OCI-LY3 (cell line): ENCODE measurements around the gene AMDHD2.

Source experiments
- H2AFZ ChIP-seq: fragments of 200-600, 300-600 bp; shearing (Covaris generic); 2 replicates; pipeline ENCODE4 v1.6.0; 2014; ENCODE audit warnings: antibody characterized with exemption, low read depth, low read length
- H3K27ac ChIP-seq: fragments of 200-600, 300-600 bp; sonication (generic); 2 replicates; pipeline ENCODE4 v1.5.1; 2014; ENCODE audit warnings: mild to moderate bottlenecking, low read length, moderate library complexity, mixed read lengths
- H3K27me3 ChIP-seq: fragments of 200-600, 300-600 bp; sonication (generic); 2 replicates; pipeline ENCODE4 v1.6.1; 2014; ENCODE audit warnings: low read depth, low read length, mixed read lengths
- H3K36me3 ChIP-seq: fragments of 200-600, 300-600 bp; sonication (generic); replicated peaks from 2 replicates; pipeline ENCODE3; 2014; ENCODE audit warnings: low read depth, low read length, mixed read lengths
- H3K4me1 ChIP-seq: fragments of 300-600, 200-600 bp; sonication (generic); 2 replicates; pipeline ENCODE4 v1.6.1; 2014; ENCODE audit warnings: low read length, mixed read lengths
- H3K4me2 ChIP-seq: fragments of 200-600, 300-600 bp; sonication (generic); 2 replicates; pipeline ENCODE4 v1.6.1; 2014; ENCODE audit warnings: low read length, mixed read lengths
- H3K4me3 ChIP-seq: fragments of 300-600, 200-600 bp; sonication (generic); 2 replicates; pipeline ENCODE4 v1.5.1; 2014; ENCODE audit warnings: antibody characterized with exemption, mild to moderate bottlenecking, low read length, moderate library complexity
- H3K79me2 ChIP-seq: fragments of 300-600, 200-600 bp; shearing (Covaris generic); 2 replicates; pipeline ENCODE4 v1.6.1; 2014; ENCODE audit warnings: mild to moderate bottlenecking, low read length, mixed read lengths
- H3K9ac ChIP-seq: fragments of 300-600, 200-600 bp; shearing (Covaris generic); 2 replicates; pipeline ENCODE4 v1.6.0; 2014; ENCODE audit warnings: mild to moderate bottlenecking, low read length, moderate library complexity
- H3K9me3 ChIP-seq: fragments of 200-600, 300-600 bp; shearing (Covaris generic); 2 replicates; pipeline ENCODE4 v1.6.1; 2014; ENCODE audit warnings: low read length, mixed read lengths; ENCODE audit not compliant: insufficient read depth
- H4K20me1 ChIP-seq: fragments of 200-600, 300-600 bp; sonication (generic); 2 replicates; pipeline ENCODE4 v1.6.1; 2016; ENCODE audit warnings: low read length, mixed read lengths; ENCODE audit not compliant: insufficient read depth
- CTCF ChIP-seq: fragments of 200-600, 300-600 bp; sonication (generic); IDR thresholded peaks from 2 replicates; pipeline ENCODE4 v1.5.1; 2014; ENCODE audit warnings: antibody characterized with exemption, low read length, low read depth
- EZH2phosphoT487 ChIP-seq: fragments of 200-600 bp; shearing (Covaris generic); IDR thresholded peaks from 2 replicates; pipeline ENCODE4 v1.6.1; 2018; ENCODE audit warnings: antibody characterized with exemption, mixed run types, low read depth

Gene AMDHD2

GRCh38 chr16:2480948-2481347, 39.2 kb upstream of the AMDHD2 start:
- Histone ChIP-seq H3K4me1 (peaks cover 2% of the 10 kb centered on the region), H3K9ac (no peak overlapping the region), H3K27ac (no peak overlapping the region), H3K4me3 (no peak overlapping the region), H3K79me2 (peaks cover 3% of the 10 kb centered on the region; the same call in 1 of the 2 replicates), H3K4me2 (no peak overlapping the region), H3K9me3 (no peaks in the 10 kb centered on the region), H2AFZ (no peak overlapping the region), H4K20me1 (peaks cover 4% of the 10 kb centered on the region; the same call in 1 of the 2 replicates), H3K27me3 (no peaks in the 10 kb centered on the region), H3K36me3 (no peaks in the 10 kb centered on the region)
- TF ChIP-seq CTCF: no peak
- TF ChIP-seq EZH2phosphoT487: no peak

- no peak overlapping the region for H3K9ac ChIP-seq
- no peaks in the 10 kb centered on the region for H4K20me1 ChIP-seq
- no peaks in the 10 kb centered on the region for H3K36me3 ChIP-seq
- H3K9me3 ChIP-seq: no peaks in the 10 kb centered on the region
- H3K27ac ChIP-seq: no peak overlapping the region
- peaks cover 3% of the 10 kb centered on the region for H3K4me1 ChIP-seq
- TF ChIP-seq EZH2phosphoT487: no peak
- TF ChIP-seq CTCF: no peak
- no peaks in the 10 kb centered on the region for H3K27me3 ChIP-seq
- H3K79me2 ChIP-seq: no peaks in the 10 kb centered on the region
- H2AFZ ChIP-seq: no peak overlapping the region
- H3K4me3 ChIP-seq: no peak overlapping the region
- no peak overlapping the region for H3K4me2 ChIP-seq
Measured at GRCh38 chr16:2481676-2482075, 38.5 kb upstream of the AMDHD2 start.

GRCh38 chr16:2482249-2482648, 37.9 kb upstream of the AMDHD2 start:
- Histone ChIP-seq H3K27me3 (no peaks in the 10 kb centered on the region), H4K20me1 (no peaks in the 10 kb centered on the region), H3K79me2 (no peaks in the 10 kb centered on the region), H3K4me1 (peaks cover 8% of the 10 kb centered on the region), H3K4me2 (no peak overlapping the region), H3K27ac (no peak overlapping the region), H3K36me3 (no peaks in the 10 kb centered on the region), H3K9me3 (no peaks in the 10 kb centered on the region), H2AFZ (no peak overlapping the region), H3K9ac (no peak overlapping the region), H3K4me3 (no peak overlapping the region)
- TF ChIP-seq CTCF: no peak
- no peak for TF ChIP-seq EZH2phosphoT487

GRCh38 chr16:2482708-2483534, 37.2 kb upstream of the AMDHD2 start:
- H3K9ac ChIP-seq: no peak overlapping the region
- no peak overlapping the region for H3K27ac ChIP-seq
- no peaks in the 10 kb centered on the region for H3K36me3 ChIP-seq
- H3K4me2 ChIP-seq: no peak overlapping the region
- H3K79me2 ChIP-seq: 0 out of 2 replicates have a peak, but pooled peaks cover 2% of the 10 kb centered on the region
- H2AFZ ChIP-seq: no peak overlapping the region
- no peaks in the 10 kb centered on the region for H3K9me3 ChIP-seq
- peaks cover 15% of the 10 kb centered on the region for H3K4me1 ChIP-seq
- H3K27me3 ChIP-seq: no peaks in the 10 kb centered on the region
- H3K4me3 ChIP-seq: no peak overlapping the region
- H4K20me1 ChIP-seq: no peaks in the 10 kb centered on the region
- no peak for TF ChIP-seq CTCF
- no peak for TF ChIP-seq EZH2phosphoT487
